Neuronal stem cell (in vitro differentiated cells): ENCODE data around the gene TENT5A.
"Not testable (repeated sequence)": the region's sequence is repeated elsewhere in the genome, so short reads cannot be mapped to it uniquely, and the experiment has no call there.

Experiments used
- DNase-seq: peaks from one replicate; pipeline ENCODE4 v3.0.0-alpha.2; 2013; ENCODE audit warnings: low spot score
- H2AFZ ChIP-seq: one replicate; pipeline ENCODE4 v1.6.1; 2013; ENCODE audit warnings: mild to moderate bottlenecking, low read length, inconsistent platforms
- H2AK5ac ChIP-seq: 2 replicates; pipeline ENCODE4 v1.6.1; 2013; ENCODE audit warnings: low read depth, mild to moderate bottlenecking, inconsistent platforms, low read length, moderate library complexity, mixed read lengths
- H2BK120ac ChIP-seq: 2 replicates; pipeline ENCODE4 v1.6.1; 2013; ENCODE audit warnings: low read depth, mild to moderate bottlenecking, inconsistent platforms, low read length, moderate library complexity, mixed read lengths
- H2BK12ac ChIP-seq: one replicate; pipeline ENCODE4 v1.6.1; 2013; ENCODE audit warnings: low read length, inconsistent platforms
- H2BK15ac ChIP-seq: 2 replicates; pipeline ENCODE4 v1.6.1; 2013; ENCODE audit warnings: mild to moderate bottlenecking, low read length, inconsistent platforms, mixed read lengths
- H2BK5ac ChIP-seq: one replicate; pipeline ENCODE4 v1.6.1; 2013; ENCODE audit warnings: inconsistent platforms, mild to moderate bottlenecking, low read length, moderate library complexity
- H3K14ac ChIP-seq: one replicate; pipeline ENCODE4 v1.6.1; 2013; ENCODE audit warnings: low read length, inconsistent platforms
- H3K18ac ChIP-seq: 2 replicates; pipeline ENCODE4 v1.6.1; 2013; ENCODE audit warnings: low read length, inconsistent platforms
- H3K23ac ChIP-seq: 2 replicates; pipeline ENCODE4 v1.6.1; 2013; ENCODE audit warnings: low read depth, mild to moderate bottlenecking, mixed read lengths, low read length, inconsistent platforms; ENCODE audit not compliant: poor library complexity
- H3K27ac ChIP-seq: replicated peaks from 3 replicates; pipeline ENCODE4 v1.5.1; 2013; ENCODE audit warnings: low read length, inconsistent platforms
- H3K27me3 ChIP-seq, 3 experiments: 2 replicates each; pipeline ENCODE4 v1.6.1; 2013; ENCODE audit warnings: low read length in 3 of 3, mild to moderate bottlenecking in 2 of 3, inconsistent platforms in 1 of 3, low read depth in 1 of 3, mixed read lengths in 1 of 3, moderate library complexity in 1 of 3; ENCODE audit not compliant: control insufficient read depth in 3 of 3, insufficient read depth in 3 of 3
- H3K36me3 ChIP-seq, 2 donors: replicated peaks in 1 of 2; 2 replicates each; pipeline ENCODE4 v1.6.1; 2013; ENCODE audit warnings: low read length in 2 of 2; ENCODE audit not compliant: control insufficient read depth in 2 of 2, insufficient read depth in 2 of 2
- H3K4ac ChIP-seq: 2 replicates; pipeline ENCODE4 v1.6.1; 2013; ENCODE audit warnings: inconsistent platforms, mild to moderate bottlenecking, low read length, moderate library complexity
- H3K4me1 ChIP-seq, 2 donors: 1 replicate in 1 of 2; 2 replicates in 1 of 2; pipeline ENCODE4 v1.6.1; 2013; ENCODE audit warnings: low read length in 2 of 2, low read depth in 1 of 2; ENCODE audit not compliant: control insufficient read depth in 2 of 2, insufficient read depth in 1 of 2
- H3K4me2 ChIP-seq: one replicate; pipeline ENCODE4 v1.6.1; 2013; ENCODE audit warnings: mild to moderate bottlenecking, low read length, inconsistent platforms; ENCODE audit not compliant: insufficient read depth, poor library complexity, severe bottlenecking
- H3K4me3 ChIP-seq, 2 donors: 2 replicates each; pipeline ENCODE4 v1.5.1; 2013; ENCODE audit warnings: low read length in 2 of 2, mild to moderate bottlenecking in 2 of 2, inconsistent platforms in 1 of 2, moderate library complexity in 1 of 2
- H3K79me1 ChIP-seq: one replicate; pipeline ENCODE4 v1.6.1; 2013; ENCODE audit warnings: low read depth, mild to moderate bottlenecking, inconsistent platforms, low read length, moderate library complexity
- H3K9ac ChIP-seq: one replicate; pipeline ENCODE4 v1.6.1; 2013; ENCODE audit warnings: mild to moderate bottlenecking, low read depth, low read length, inconsistent platforms; ENCODE audit not compliant: poor library complexity
- H3K9me3 ChIP-seq, 2 donors: replicated peaks in 1 of 2; 2 replicates each; pipeline versions ENCODE3 to v1.6.1; 2013; ENCODE audit warnings: low read length in 2 of 2, mild to moderate bottlenecking in 2 of 2, inconsistent platforms in 1 of 2, low read depth in 1 of 2, mixed read lengths in 1 of 2, moderate library complexity in 1 of 2; ENCODE audit not compliant: control insufficient read depth in 2 of 2, insufficient read depth in 1 of 2
- H4K8ac ChIP-seq: one replicate; pipeline ENCODE4 v1.6.1; 2013; ENCODE audit warnings: low read depth, mild to moderate bottlenecking, inconsistent platforms, low read length, moderate library complexity
- H4K91ac ChIP-seq: one replicate; pipeline ENCODE4 v1.6.1; 2013; ENCODE audit warnings: low read length, low read depth, mild to moderate bottlenecking, inconsistent platforms; ENCODE audit not compliant: poor library complexity
- WGBS, 2 donors: extraction: QIAGEN DNeasy Blood & Tissue Kit; methylation state at CpG; one replicate each; pipeline ENCODE4 v1.1.7; 2013; ENCODE audit warnings: missing lambda C conversion rate in 2 of 2, mixed read lengths in 1 of 2; ENCODE audit not compliant: insufficient read length in 2 of 2, insufficient replicate concordance in 1 of 2; ENCODE audit errors: extremely low coverage in 2 of 2; 5-methylcytosine and 5-hydroxymethylcytosine counted together

The TENT5A gene

GRCh38 chr6:81781624-81782023, 29.1 kb upstream of the TENT5A start:
- Histone ChIP-seq H3K9ac (no peak overlapping the region), H3K4me2 (no peak overlapping the region), H3K79me1 (no peaks in the 10 kb centered on the region), H4K91ac (no peak overlapping the region), H3K9me3 (no peaks in the 10 kb centered on the region), H2BK15ac (no peak overlapping the region), H3K27ac (no peak overlapping the region), H3K36me3 (no peaks in the 10 kb centered on the region), H3K18ac (no peak overlapping the region), H3K14ac (no peak overlapping the region), H3K4me1 (peaks cover 0 to 4% of the 10 kb centered on the region in 2 donors), H2AFZ (no peak overlapping the region), H2AK5ac (no peak overlapping the region), H2BK120ac (no peak overlapping the region), H3K27me3 (no peaks in the 10 kb centered on the region), H2BK5ac (no peak overlapping the region), H3K4me3 (no peak overlapping the region), H3K23ac (no peak overlapping the region), H3K4ac (no peak overlapping the region), H4K8ac (no peak overlapping the region), H2BK12ac (no peak overlapping the region)
- DNase-seq: no peak
- no CpG with 5 or more reads among the region's 2 CpGs for WGBS, 2 donors

- Histone ChIP-seq H4K8ac (no peak overlapping the region), H2BK5ac (no peak overlapping the region), H3K14ac (no peak overlapping the region), H2AK5ac (no peak overlapping the region), H3K27ac (no peak overlapping the region), H3K4me3 (no peak overlapping the region), H3K27me3 (no peaks in the 10 kb centered on the region), H3K9ac (no peak overlapping the region), H3K36me3 (no peaks in the 10 kb centered on the region), H2BK15ac (no peak overlapping the region), H2BK12ac (no peak overlapping the region), H2BK120ac (no peak overlapping the region), H4K91ac (no peak overlapping the region), H3K4ac (no peak overlapping the region), H3K18ac (no peak overlapping the region), H2AFZ (no peak overlapping the region), H3K4me2 (no peak overlapping the region), H3K79me1 (no peaks in the 10 kb centered on the region), H3K23ac (no peak overlapping the region), H3K9me3 (no peaks in the 10 kb centered on the region), H3K4me1 (no peaks in the 10 kb centered on the region)
- no peak for DNase-seq
- no CpG with 5 or more reads among the region's 2 CpGs for WGBS, 2 donors
Observed at GRCh38 chr6:81777586-81778268, 25.2 kb upstream of the TENT5A start.

GRCh38 chr6:81776219-81776618, 23.7 kb upstream of the TENT5A start:
- not testable (repeated sequence) for H4K91ac ChIP-seq, H3K79me1 ChIP-seq, H3K36me3 ChIP-seq, H3K4ac ChIP-seq, H4K8ac ChIP-seq, H2BK15ac ChIP-seq, H3K14ac ChIP-seq, H2AK5ac ChIP-seq, H3K9ac ChIP-seq, DNase-seq, H3K27ac ChIP-seq, H3K4me3 ChIP-seq, H3K4me2 ChIP-seq, H2BK5ac ChIP-seq, H3K9me3 ChIP-seq, H3K23ac ChIP-seq, H3K18ac ChIP-seq, H2AFZ ChIP-seq, H2BK12ac ChIP-seq, H3K27me3 ChIP-seq, H2BK120ac ChIP-seq, H3K4me1 ChIP-seq
- no CpG with 5 or more reads among the region's 4 CpGs for WGBS, 2 donors

- no CpG with 5 or more reads among the region's 2 CpGs for WGBS, 2 donors
- H3K4ac ChIP-seq: no peak overlapping the region
- H3K36me3 ChIP-seq: no peaks in the 10 kb centered on the region
- H2AK5ac ChIP-seq: no peak overlapping the region
- H3K4me2 ChIP-seq: no peak overlapping the region
- no peak overlapping the region for H4K91ac ChIP-seq
- H2BK5ac ChIP-seq: no peak overlapping the region
- no peaks in the 10 kb centered on the region for H3K27me3 ChIP-seq
- H2BK15ac ChIP-seq: no peak overlapping the region
- no peak overlapping the region for H3K14ac ChIP-seq
- H2BK12ac ChIP-seq: no peak overlapping the region
- H3K23ac ChIP-seq: no peak overlapping the region
- no peaks in the 10 kb centered on the region for H3K4me1 ChIP-seq
- no peak overlapping the region for H3K27ac ChIP-seq
- H3K9ac ChIP-seq: no peak overlapping the region
- H3K4me3 ChIP-seq: no peak overlapping the region
- no peaks in the 10 kb centered on the region for H3K79me1 ChIP-seq
- H3K9me3 ChIP-seq: no peaks in the 10 kb centered on the region
- no peak overlapping the region for H2BK120ac ChIP-seq
- DNase-seq: no peak
- H2AFZ ChIP-seq: no peak overlapping the region
- H4K8ac ChIP-seq: no peak overlapping the region
- no peak overlapping the region for H3K18ac ChIP-seq
Observed at GRCh38 chr6:81774542-81774941, 22.1 kb upstream of the TENT5A start.
